ENCODE results near the gene DDB1. TPM values are rescaled to one million over a fixed set of nuclear protein-coding genes. Genes with fewer than 3 reads are reported as not detected.
A peak's percentile ranks its signal among the peaks of the same experiment; 100 is the strongest.

DDB1 gene
- total RNA-seq, 1 donor, result 330 TPM

- Histone ChIP-seq H3K27ac (ENCODE audit: low read depth, low read length) (no peak overlapping the region), H3K4me2 (ENCODE audit: insufficient read depth, low read length) (no peak overlapping the region), H3K27me3 (ENCODE audit: insufficient read depth, low read length) (no peaks in the 10 kb centered on the region), H3K4me1 (ENCODE audit: insufficient read depth, low read length) (no peaks in the 10 kb centered on the region), H4K20me1 (ENCODE audit: insufficient read depth, low read length) (peaks cover 58% of the 10 kb centered on the region), H3K4me3 (ENCODE audit: insufficient read depth, low read length) (no peak overlapping the region), H3K79me2 (ENCODE audit: insufficient read depth, low read length) (peaks cover 3% of the 10 kb centered on the region), H3K9me3 (ENCODE audit: low read depth, low read length) (no peaks in the 10 kb centered on the region), H2AFZ (ENCODE audit: low read length) (no peak overlapping the region), H3K36me3 (ENCODE audit: insufficient read depth, low read length) (peaks cover 93% of the 10 kb centered on the region)
- TF ChIP-seq, protein P1, sequence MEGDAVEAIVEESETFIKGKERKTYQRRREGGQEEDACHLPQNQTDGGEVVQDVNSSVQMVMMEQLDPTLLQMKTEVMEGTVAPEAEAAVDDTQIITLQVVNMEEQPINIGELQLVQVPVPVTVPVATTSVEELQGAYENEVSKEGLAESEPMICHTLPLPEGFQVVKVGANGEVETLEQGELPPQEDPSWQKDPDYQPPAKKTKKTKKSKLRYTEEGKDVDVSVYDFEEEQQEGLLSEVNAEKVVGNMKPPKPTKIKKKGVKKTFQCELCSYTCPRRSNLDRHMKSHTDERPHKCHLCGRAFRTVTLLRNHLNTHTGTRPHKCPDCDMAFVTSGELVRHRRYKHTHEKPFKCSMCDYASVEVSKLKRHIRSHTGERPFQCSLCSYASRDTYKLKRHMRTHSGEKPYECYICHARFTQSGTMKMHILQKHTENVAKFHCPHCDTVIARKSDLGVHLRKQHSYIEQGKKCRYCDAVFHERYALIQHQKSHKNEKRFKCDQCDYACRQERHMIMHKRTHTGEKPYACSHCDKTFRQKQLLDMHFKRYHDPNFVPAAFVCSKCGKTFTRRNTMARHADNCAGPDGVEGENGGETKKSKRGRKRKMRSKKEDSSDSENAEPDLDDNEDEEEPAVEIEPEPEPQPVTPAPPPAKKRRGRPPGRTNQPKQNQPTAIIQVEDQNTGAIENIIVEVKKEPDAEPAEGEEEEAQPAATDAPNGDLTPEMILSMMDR (IDR thresholded peaks at IDR 0.05; ENCODE audit: extremely low read depth, low read depth, low read length), result no peak
- no peak for DNase-seq (ENCODE audit: insufficient read length, low spot score, missing footprints)
Measured at GRCh38 chr11:61305417-61305816, 27.5 kb downstream of the DDB1 start.

- Histone ChIP-seq H4K20me1 (ENCODE audit: insufficient read depth, low read length) (peaks cover 45% of the 10 kb centered on the region), H3K36me3 (ENCODE audit: insufficient read depth, low read length) (peaks cover 88% of the 10 kb centered on the region), H3K27me3 (ENCODE audit: insufficient read depth, low read length) (no peaks in the 10 kb centered on the region), H3K9me3 (ENCODE audit: low read depth, low read length) (no peaks in the 10 kb centered on the region), H3K27ac (ENCODE audit: low read depth, low read length) (no peak overlapping the region), H3K79me2 (ENCODE audit: insufficient read depth, low read length) (peaks cover 2% of the 10 kb centered on the region), H2AFZ (ENCODE audit: low read length) (no peak overlapping the region), H3K4me3 (ENCODE audit: insufficient read depth, low read length) (no peak overlapping the region), H3K4me2 (ENCODE audit: insufficient read depth, low read length) (no peak overlapping the region), H3K4me1 (ENCODE audit: insufficient read depth, low read length) (peaks cover 5% of the 10 kb centered on the region)
- DNase-seq (ENCODE audit: insufficient read length, low spot score, missing footprints), result no peak
- TF ChIP-seq, protein P1 (IDR thresholded peaks at IDR 0.05; ENCODE audit: extremely low read depth, low read depth, low read length), result no peak
Measured at GRCh38 chr11:61303725-61304124, 29.2 kb downstream of the DDB1 start.

DNA sequence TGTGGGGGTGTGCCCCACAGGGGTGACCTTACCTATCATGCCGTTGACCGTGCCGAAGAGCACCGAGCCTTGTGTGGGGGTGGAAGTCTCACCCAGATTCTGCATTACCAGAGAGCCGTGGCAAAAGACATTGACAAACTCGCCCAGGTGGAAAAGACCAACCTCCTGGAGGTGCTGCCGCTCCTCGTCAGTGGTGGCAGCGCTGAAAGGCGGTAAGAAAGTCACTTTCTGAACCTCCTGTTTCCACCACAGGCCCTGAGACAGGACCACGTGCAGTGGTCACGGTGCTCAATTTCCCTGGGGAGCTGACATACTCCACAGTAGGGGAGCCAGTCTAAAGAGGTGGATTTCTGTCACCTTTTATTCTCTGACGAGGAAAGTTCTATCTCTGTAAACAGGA, 30.4 kb downstream of the DDB1 start:
- TF ChIP-seq, protein P1 (IDR thresholded peaks at IDR 0.05; ENCODE audit: extremely low read depth, low read depth, low read length), result no peak
- Histone ChIP-seq H4K20me1 (ENCODE audit: insufficient read depth, low read length) (peaks cover 37% of the 10 kb centered on the region), H2AFZ (ENCODE audit: low read length) (no peak overlapping the region), H3K4me1 (ENCODE audit: insufficient read depth, low read length) (peaks cover 17% of the 10 kb centered on the region), H3K36me3 (ENCODE audit: insufficient read depth, low read length) (peaks cover 76% of the 10 kb centered on the region), H3K9me3 (ENCODE audit: low read depth, low read length) (no peaks in the 10 kb centered on the region), H3K79me2 (ENCODE audit: insufficient read depth, low read length) (no peaks in the 10 kb centered on the region), H3K27ac (ENCODE audit: low read depth, low read length) (no peak overlapping the region), H3K4me2 (ENCODE audit: insufficient read depth, low read length) (no peak overlapping the region), H3K4me3 (ENCODE audit: insufficient read depth, low read length) (no peak overlapping the region), H3K27me3 (ENCODE audit: insufficient read depth, low read length) (no peaks in the 10 kb centered on the region)
- DNase-seq (ENCODE audit: insufficient read length, low spot score, missing footprints), result no peak

DNA sequence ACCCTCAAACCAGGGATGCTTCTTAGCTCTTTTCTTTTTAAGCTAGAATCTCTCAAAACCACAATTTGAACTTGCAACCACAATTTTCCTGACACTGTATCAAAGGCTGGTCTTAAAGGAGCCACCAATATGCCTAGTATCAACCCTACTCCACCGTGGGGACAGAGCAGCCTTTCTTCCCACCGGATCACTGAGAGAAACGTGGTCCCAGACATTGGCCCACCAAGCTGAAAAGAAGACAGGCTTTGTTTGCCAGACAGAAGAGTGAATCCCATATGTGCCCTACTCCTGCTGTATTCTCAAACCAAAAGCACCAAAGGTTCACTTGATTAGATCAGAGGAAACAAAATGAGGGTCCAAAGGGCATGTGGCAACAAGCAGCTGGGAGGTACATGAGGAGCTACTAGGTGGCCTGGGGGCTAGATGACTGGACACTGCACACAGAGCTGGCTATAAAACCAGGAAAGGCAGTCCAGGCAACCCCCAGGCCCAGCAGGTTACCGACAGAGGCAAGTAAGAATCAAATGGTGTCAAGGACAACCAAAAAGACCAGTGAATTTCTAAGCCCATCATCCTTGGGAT, 34.2 kb downstream of the DDB1 start:
- Histone ChIP-seq H3K4me3 (ENCODE audit: insufficient read depth, low read length) (no peak overlapping the region), H3K9me3 (ENCODE audit: low read depth, low read length) (no peaks in the 10 kb centered on the region), H3K4me1 (ENCODE audit: insufficient read depth, low read length) (peaks cover 40% of the 10 kb centered on the region), H2AFZ (ENCODE audit: low read length) (no peak overlapping the region), H3K27ac (ENCODE audit: low read depth, low read length) (peak overlapping the region; percentile 94), H3K79me2 (ENCODE audit: insufficient read depth, low read length) (no peaks in the 10 kb centered on the region), H3K27me3 (ENCODE audit: insufficient read depth, low read length) (no peaks in the 10 kb centered on the region), H3K36me3 (ENCODE audit: insufficient read depth, low read length) (peaks cover 45% of the 10 kb centered on the region), H4K20me1 (ENCODE audit: insufficient read depth, low read length) (peaks cover 14% of the 10 kb centered on the region), H3K4me2 (ENCODE audit: insufficient read depth, low read length) (peak overlapping the region; percentile 35)
- no peak for DNase-seq (ENCODE audit: insufficient read length, low spot score, missing footprints)
- TF ChIP-seq, protein P1 (IDR thresholded peaks at IDR 0.05; ENCODE audit: extremely low read depth, low read depth, low read length), result no peak

Data from osteoblast (primary cell).